ENCODE data around the gene JAM2. TPM values are rescaled to one million over a fixed set of nuclear protein-coding genes. Genes with fewer than 3 reads are reported as not detected.

JAM2 gene
- total RNA-seq, 6 donors from 2014 or later: 7.8 to 29.3 (median 11.2) TPM

DNA sequence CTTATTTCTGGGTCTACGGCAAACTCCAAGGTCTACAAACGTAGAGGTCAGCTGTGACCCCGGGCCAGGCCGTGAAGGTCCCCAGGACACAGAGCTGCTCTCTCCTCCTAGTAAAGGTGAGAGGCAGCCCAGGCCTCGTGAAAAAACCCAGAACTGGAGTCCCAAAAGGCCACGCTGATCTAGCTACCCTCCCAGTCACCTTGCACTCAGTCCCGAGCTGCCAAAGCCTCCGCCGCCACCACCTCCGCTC is 95.5 kb downstream of the JAM2 start:
- Histone ChIP-seq H3K27me3 (no peaks in the 10 kb centered on the region), H3K36me3 (peaks cover 0 to 7% (median 3%) of the 10 kb centered on the region in 4 donors), H3K4me1 (peaks cover 24 to 40% (median 30%) of the 10 kb centered on the region in 4 donors), H3K9me3 (no peaks in the 10 kb centered on the region), H3K27ac (peak overlapping the region; percentile 93 to 100 (median 99)), H3K4me3 (peak overlapping the region; percentile 75 to 98 (median 88))
- no peak for TF ChIP-seq EP300 (IDR thresholded peaks at IDR 0.05)
- TF ChIP-seq POLR2AphosphoS5 (IDR thresholded peaks at IDR 0.05): no peak
- TF ChIP-seq, protein P1, sequence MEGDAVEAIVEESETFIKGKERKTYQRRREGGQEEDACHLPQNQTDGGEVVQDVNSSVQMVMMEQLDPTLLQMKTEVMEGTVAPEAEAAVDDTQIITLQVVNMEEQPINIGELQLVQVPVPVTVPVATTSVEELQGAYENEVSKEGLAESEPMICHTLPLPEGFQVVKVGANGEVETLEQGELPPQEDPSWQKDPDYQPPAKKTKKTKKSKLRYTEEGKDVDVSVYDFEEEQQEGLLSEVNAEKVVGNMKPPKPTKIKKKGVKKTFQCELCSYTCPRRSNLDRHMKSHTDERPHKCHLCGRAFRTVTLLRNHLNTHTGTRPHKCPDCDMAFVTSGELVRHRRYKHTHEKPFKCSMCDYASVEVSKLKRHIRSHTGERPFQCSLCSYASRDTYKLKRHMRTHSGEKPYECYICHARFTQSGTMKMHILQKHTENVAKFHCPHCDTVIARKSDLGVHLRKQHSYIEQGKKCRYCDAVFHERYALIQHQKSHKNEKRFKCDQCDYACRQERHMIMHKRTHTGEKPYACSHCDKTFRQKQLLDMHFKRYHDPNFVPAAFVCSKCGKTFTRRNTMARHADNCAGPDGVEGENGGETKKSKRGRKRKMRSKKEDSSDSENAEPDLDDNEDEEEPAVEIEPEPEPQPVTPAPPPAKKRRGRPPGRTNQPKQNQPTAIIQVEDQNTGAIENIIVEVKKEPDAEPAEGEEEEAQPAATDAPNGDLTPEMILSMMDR (IDR thresholded peaks at IDR 0.05): no peak
- peak in 3 of 4 donors; percentile 63 to 85 (median 71) for TF ChIP-seq POLR2A (IDR thresholded peaks at IDR 0.05)
- 0% methylated on average over 4 to 9 of the region's 10 CpGs for WGBS, 2 donors
- ATAC-seq (ENCODE audit: low FRiP score in 2 of 2) (no peak), DNase-seq (no peak)

DNA sequence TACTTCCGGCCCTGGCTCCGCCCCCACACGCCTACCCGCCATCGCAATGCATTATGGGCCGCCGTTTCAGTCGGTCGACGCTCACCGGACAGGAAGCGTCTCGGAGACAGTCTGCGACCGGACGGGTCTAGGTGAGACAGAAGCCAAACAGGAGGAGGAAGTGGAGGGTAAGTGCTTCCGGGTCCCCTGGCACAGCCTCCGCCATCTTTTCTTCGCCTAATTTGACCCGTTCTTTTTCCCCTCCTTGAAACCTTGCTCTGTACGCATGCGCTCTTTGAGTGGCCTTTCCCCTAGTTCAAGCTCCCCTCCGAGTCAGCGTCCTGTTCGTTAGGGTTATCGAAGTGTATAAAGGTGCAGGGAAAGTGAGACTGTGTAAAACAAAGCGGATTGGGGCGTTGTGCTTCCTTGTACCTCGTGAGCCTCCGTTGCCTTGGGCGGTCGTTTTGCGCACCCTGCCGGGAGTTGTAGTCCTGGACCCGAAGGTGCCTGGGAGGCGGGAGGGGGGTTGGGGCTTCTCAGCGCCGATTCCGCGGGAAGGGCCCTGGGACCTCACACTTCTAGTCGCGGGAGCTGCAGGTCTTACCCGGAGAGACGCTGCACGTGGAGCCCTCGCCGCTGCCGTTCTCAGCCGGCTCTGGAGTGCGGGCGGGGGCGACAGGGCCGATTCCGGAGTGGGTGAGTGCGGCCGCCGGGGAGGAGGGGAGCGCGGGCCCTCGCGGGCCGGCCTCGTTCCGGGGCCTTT is 96.0 kb downstream of the JAM2 start, which contains the start of the genes ATP5PF and GABPA:
Gene ATP5PF (minus strand): TSS at position 1 of the 742 bp plus-strand sequence. CDS start 5,110 bp downstream, outside the sequence.
Gene GABPA (plus strand): TSS at position 69 of the 742 bp plus-strand sequence. CDS start 6,627 bp downstream, outside the sequence.
- 1% methylated on average over 37 to 54 of the region's 64 CpGs for WGBS, 2 donors
- ATAC-seq (ENCODE audit: low FRiP score in 2 of 2): peak; percentile 97 to 100
- H3K36me3 ChIP-seq: peaks cover 0 to 2% (median under 1%) of the 10 kb centered on the region in 4 donors

DNA sequence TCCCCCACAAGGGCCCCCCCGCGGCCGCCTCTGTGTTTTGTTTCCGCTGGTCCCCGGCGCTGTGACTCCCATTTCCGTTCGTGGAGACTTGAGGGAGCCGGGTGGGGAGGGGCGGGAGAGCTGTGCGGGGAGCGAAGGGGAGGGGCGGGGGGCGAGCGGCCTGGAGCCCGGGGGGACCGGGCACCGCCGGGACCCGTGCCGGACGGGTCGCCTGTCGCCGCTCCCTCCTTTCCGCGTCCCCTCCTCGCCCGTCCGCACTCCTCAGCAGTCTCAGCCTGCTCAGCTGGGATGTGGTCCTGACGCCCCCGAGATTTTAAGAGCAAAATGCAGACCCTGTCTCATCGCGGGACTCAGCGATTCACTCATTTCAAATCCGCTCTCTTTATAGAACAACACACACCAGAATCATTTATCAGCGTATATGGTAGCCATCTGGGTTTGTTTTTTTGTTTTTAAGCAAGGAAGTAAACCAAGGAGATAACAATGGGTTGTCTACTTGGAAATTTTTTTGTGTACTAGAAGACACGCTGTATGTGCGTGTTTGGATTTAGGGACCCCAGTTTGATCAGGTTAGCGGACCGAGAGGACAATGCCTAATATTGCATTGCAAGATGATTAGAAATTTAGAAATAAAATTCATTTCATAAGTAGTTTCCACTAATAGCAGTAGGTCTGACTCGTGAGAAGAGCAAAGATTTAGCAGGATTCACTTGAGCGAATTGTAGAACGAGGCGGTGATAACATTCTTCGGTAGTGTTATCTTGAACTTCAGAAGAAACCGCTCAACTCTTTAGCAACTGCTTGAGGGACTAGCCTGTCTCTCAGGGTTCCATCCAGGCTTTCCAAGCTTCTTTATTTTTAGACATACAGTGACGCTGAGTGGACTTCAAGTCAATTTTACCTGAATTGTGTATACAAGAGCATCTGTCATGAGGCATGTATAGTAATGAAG is 96.9 kb downstream of the JAM2 start:
- DNase-seq: peak in 1 of 2 donors; percentile 88
- no peaks in the 10 kb centered on the region for H3K27me3 ChIP-seq
- peak overlapping the region; percentile 75 to 98 (median 88) for H3K4me3 ChIP-seq
- H3K27ac ChIP-seq: peak overlapping the region; percentile 93 to 100 (median 99)
- no peaks in the 10 kb centered on the region for H3K9me3 ChIP-seq
- TF ChIP-seq, protein P1 (IDR thresholded peaks at IDR 0.05): no peak
- peak in 1 of 4 donors; percentile 5 for TF ChIP-seq POLR2A (IDR thresholded peaks at IDR 0.05)
- H3K36me3 ChIP-seq: no peaks in the 10 kb centered on the region
- peak in 1 of 2 donors; percentile 87 for ATAC-seq (ENCODE audit: low FRiP score in 2 of 2)
- H3K4me1 ChIP-seq: peaks cover 22 to 40% (median 30%) of the 10 kb centered on the region in 4 donors
- 1 to 2% methylated on average over 21 to 44 of the region's 48 CpGs for WGBS, 2 donors

More for the DNA sequence above, 96.0 kb downstream of the JAM2 start, which contains the start of the genes ATP5PF and GABPA:
- TF ChIP-seq, protein P1 (IDR thresholded peaks at IDR 0.05): peak in 2 of 6 experiments; percentile 3 to 37
- TF ChIP-seq POLR2AphosphoS5 (IDR thresholded peaks at IDR 0.05) (peak; percentile 90 to 96), POLR2A (IDR thresholded peaks at IDR 0.05) (peak in 3 of 4 donors; percentile 14 to 68 (median 29)), EP300 (IDR thresholded peaks at IDR 0.05) (peak in 1 of 4 donors; percentile 46)
- peak; percentile 97 to 98 for DNase-seq
- H3K9me3 ChIP-seq: no peaks in the 10 kb centered on the region
- peak within 1 kb of the TSS; percentile 75 to 98 (median 88) for H3K4me3 ChIP-seq
- peak within 1 kb of the TSS; percentile 93 to 100 (median 99) for H3K27ac ChIP-seq
- no peaks in the 10 kb centered on the region for H3K27me3 ChIP-seq
- H3K4me1 ChIP-seq: peaks cover 24 to 40% (median 30%) of the 10 kb centered on the region in 4 donors

DNA sequence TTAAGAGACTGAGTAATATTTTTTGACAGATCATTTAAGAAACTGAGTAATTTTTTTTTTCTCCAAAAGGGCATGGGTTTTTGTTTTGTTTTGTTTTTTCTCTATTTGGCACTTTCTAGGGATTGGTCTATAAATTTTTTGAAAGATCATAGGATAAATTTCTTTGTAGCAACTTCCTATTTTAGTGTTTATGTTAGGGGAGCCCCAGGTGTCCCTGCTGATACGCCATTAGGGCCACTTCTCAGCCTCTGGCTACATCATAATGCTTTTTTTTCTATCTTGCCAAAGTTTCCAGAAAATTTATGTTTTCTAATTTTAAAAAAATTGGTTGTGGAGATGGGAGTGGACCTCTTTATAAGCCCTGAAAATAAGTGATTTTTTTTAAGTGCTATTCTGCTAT is 98.4 kb downstream of the JAM2 start:
- Histone ChIP-seq H3K27me3 (no peaks in the 10 kb centered on the region), H3K4me3 (no peak overlapping the region), H3K27ac (no peak overlapping the region), H3K36me3 (no peaks in the 10 kb centered on the region), H3K4me1 (peaks cover 19 to 34% (median 26%) of the 10 kb centered on the region in 4 donors), H3K9me3 (no peaks in the 10 kb centered on the region)
- no peak for ATAC-seq (ENCODE audit: low FRiP score in 2 of 2)
- TF ChIP-seq POLR2AphosphoS5 (IDR thresholded peaks at IDR 0.05) (no peak), EP300 (IDR thresholded peaks at IDR 0.05) (no peak)
- no peak for DNase-seq
- WGBS, 2 donors: 69 to 71% methylated on average over 1 of the region's 1 CpG

DNA sequence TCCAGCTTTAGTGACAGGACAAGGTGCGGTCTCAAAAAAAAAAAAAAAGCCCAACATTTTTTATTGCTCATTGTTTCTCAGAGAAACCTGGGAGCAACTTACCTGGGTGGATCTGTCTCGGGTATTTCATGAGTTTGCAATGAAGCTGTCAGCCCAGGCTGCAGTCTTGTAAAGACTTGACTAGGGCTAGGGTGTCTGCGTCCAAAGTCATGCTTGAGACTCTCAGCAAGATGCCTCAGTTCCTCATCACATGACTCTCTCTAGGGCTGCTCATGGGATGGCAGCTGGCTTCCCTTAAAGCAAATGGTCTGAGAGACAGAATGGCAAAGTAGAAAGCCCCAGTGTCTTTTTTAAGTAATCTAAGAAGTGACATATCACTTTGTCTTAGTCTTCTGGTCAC is 103.8 kb downstream of the JAM2 start:
- WGBS, 2 donors: 88 to 95% methylated on average over 3 of the region's 3 CpGs
- ATAC-seq (ENCODE audit: low FRiP score in 2 of 2) (no peak), DNase-seq (no peak)
- no peak overlapping the region for H3K4me3 ChIP-seq
- no peaks in the 10 kb centered on the region for H3K4me1 ChIP-seq
- peaks cover 0 to 27% (median 8%) of the 10 kb centered on the region in 4 donors for H3K36me3 ChIP-seq
- H3K27me3 ChIP-seq: no peaks in the 10 kb centered on the region
- H3K9me3 ChIP-seq: no peaks in the 10 kb centered on the region
- no peak overlapping the region for H3K27ac ChIP-seq
- TF ChIP-seq, protein P1 (IDR thresholded peaks at IDR 0.05): no peak
- TF ChIP-seq POLR2AphosphoS5 (IDR thresholded peaks at IDR 0.05) (no peak), POLR2A (IDR thresholded peaks at IDR 0.05) (no peak), EP300 (IDR thresholded peaks at IDR 0.05) (no peak)
